Sigmoid colon (tissue), 7 donors: ENCODE data around the gene SPTLC2. TPM values are rescaled to one million over a fixed set of nuclear protein-coding genes. Genes with fewer than 3 reads are reported as not detected.

Experiments
- DNase-seq: peaks from one replicate; pipeline ENCODE4 v3.0.0-alpha.2; 2019
- H3K27ac ChIP-seq, 4 donors: fragments of 200-600 bp; sonication (generic); one replicate each; pipeline ENCODE4 v1.5.1; 2016 to 2019; ENCODE audit warnings: mild to moderate bottlenecking in 1 of 4
- H3K27me3 ChIP-seq, 3 donors: fragments of 200-600 bp; sonication (generic); one replicate each; pipeline ENCODE4 v1.5.1; 2019; ENCODE audit warnings: mild to moderate bottlenecking in 1 of 3
- H3K36me3 ChIP-seq, 4 donors: fragments of 200-600 bp; sonication (generic); one replicate each; pipeline ENCODE4 v1.5.1; 2016 to 2019
- H3K4me1 ChIP-seq, 4 donors: fragments of 200-600 bp; sonication (generic); one replicate each; pipeline ENCODE4 v1.5.1; 2017 to 2019
- H3K4me3 ChIP-seq, 4 donors: fragments of 200-600 bp; sonication (generic); one replicate each; pipeline ENCODE4 v1.5.1; 2017 to 2019; ENCODE audit warnings: mild to moderate bottlenecking in 2 of 4, moderate library complexity in 1 of 4
- H3K9me3 ChIP-seq, 4 donors: fragments of 200-600 bp in 3 of 4; sonication (generic) in 3 of 4; one replicate each; pipeline versions ENCODE4 v1.5.1 to v1.6.1; 2013 to 2019
- CTCF ChIP-seq, 4 experiments: fragments of 450-650 bp in 3 of 4; fragments of 200-600 bp in 1 of 4; IDR thresholded peaks; one replicate each; pipeline ENCODE4 v1.5.1; 2016 to 2019; ENCODE audit warnings: antibody characterized with exemption in 4 of 4, mild to moderate bottlenecking in 3 of 4, moderate library complexity in 2 of 4
- EP300 ChIP-seq, 4 donors: sonication (generic); formaldehyde crosslinking; IDR thresholded peaks; one replicate each; pipeline ENCODE4 v1.6.1; 2017; ENCODE audit warnings: antibody characterized with exemption in 4 of 4
- POLR2A ChIP-seq, 2 donors: fragments of 450-650 bp; IDR thresholded peaks; one replicate each; pipeline ENCODE4 v1.6.1; 2016; ENCODE audit warnings: antibody characterized with exemption in 2 of 2, mild to moderate bottlenecking in 2 of 2, moderate library complexity in 2 of 2
- POLR2AphosphoS5 ChIP-seq, 4 donors: sonication (generic); formaldehyde crosslinking; IDR thresholded peaks; one replicate each; pipeline ENCODE4 v1.6.1; 2017; ENCODE audit warnings: antibody characterized with exemption in 4 of 4
- WGBS, 2 donors: extraction: QIAGEN DNeasy Blood & Tissue Kit; methylation state at CpG; one replicate each; pipeline ENCODE4 v1.1.7; 2013; 5-methylcytosine and 5-hydroxymethylcytosine counted together
- intact Hi-C: fragments of 100-400 bp; cut with DNase I; formaldehyde crosslinking; loops from one replicate; pipeline ENCODE4 v1.15.1; 2023
- polyA plus RNA-seq, 3 donors: library from polyadenylated mRNA; stranded (reverse); fragments of 200-250 nt; gene quantifications; one replicate each; pipeline ENCODE4 v1.2.3, GENCODE V29; 2013
- total RNA-seq, 4 donors: library from RNA; depleted of rRNA; stranded (reverse); fragments of >200 nt; gene quantifications; one replicate each; pipeline ENCODE4 v1.1.0, GENCODE V29; 2016
- donor health status: healthy with polysubstance abuse.
- donor health status: Bipolar disorder and iron deficiency.
- donor health status: healthy.

SPTLC2 gene
- total and polyA plus RNA-seq, 7 donors, result 2.8 to 27.6 (median 14.6) TPM

DNA sequence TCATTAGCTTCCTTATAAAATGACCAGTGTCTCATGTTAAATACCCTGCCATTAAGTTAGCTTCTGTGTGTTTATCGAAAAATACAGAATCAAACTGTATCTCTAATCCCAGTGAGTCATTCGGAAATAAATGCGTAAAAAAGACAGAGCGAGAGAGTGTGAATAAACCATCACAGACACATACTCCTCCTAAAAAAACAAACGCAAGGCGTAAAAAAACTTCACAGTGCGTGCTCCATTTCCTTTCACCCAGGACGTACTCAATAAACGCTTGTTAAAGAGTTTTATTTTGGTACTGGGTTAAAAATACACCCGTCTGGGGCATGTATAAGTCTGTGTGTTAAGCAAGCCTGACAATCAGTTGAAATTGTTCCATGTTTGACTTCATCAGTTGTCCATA is 59.0 kb downstream of the SPTLC2 start:
- intact Hi-C loops, result no loop called here
- no peak overlapping the region for H3K27ac ChIP-seq
- 86 to 89% methylated on average over 10 of the region's 10 CpGs for WGBS, 2 donors

DNA sequence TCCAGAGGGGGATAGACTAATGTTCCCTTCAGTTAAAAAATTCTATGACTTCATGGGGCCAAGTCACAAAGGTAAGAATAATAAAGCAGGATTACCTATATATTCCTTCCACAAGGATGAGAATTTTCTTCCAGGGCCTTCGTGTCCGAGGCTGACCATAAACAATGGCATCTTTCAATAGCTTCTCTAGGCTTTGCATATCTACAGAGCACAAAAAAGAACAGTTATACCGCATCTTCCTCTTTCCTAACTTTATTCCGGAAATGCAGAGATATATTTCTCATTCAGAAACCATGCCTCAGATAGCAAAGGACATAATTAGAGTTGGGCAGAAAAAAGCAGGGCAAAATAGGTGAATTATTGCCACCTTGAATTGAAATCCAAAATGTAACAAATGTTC is 59.5 kb downstream of the SPTLC2 start:
- Histone ChIP-seq H3K36me3 (peaks cover 0 to 72% (median 15%) of the 10 kb centered on the region in 4 donors), H3K27ac (no peak overlapping the region)
- 74 to 84% methylated on average over 4 of the region's 4 CpGs for WGBS, 2 donors

More for the DNA sequence above, 59.0 kb downstream of the SPTLC2 start:
- Histone ChIP-seq H3K36me3 (peaks cover 0 to 72% (median 14%) of the 10 kb centered on the region in 4 donors), H3K27me3 (no peaks in the 10 kb centered on the region), H3K9me3 (no peaks in the 10 kb centered on the region), H3K4me3 (no peak overlapping the region), H3K4me1 (no peaks in the 10 kb centered on the region)
- DNase-seq, result no peak
- no peak for TF ChIP-seq POLR2A (IDR thresholded peaks at IDR 0.05)
- no peak for TF ChIP-seq CTCF (IDR thresholded peaks at IDR 0.05)
- no peak for TF ChIP-seq POLR2AphosphoS5 (IDR thresholded peaks at IDR 0.05)
- TF ChIP-seq EP300 (IDR thresholded peaks at IDR 0.05), result no peak

GRCh38 chr14:77554816-77555599 is 61.4 kb downstream of the SPTLC2 start:
- intact Hi-C loops, result no loop called here
- no peak overlapping the region for H3K4me3 ChIP-seq
- WGBS, 2 donors, result 39 to 73% methylated on average over 9 of the region's 9 CpGs
- H3K27ac ChIP-seq, result peak overlapping the region in 3 of 4 donors; percentile 3 to 32 (median 9)
- no peak for DNase-seq
- TF ChIP-seq POLR2A (IDR thresholded peaks at IDR 0.05), result no peak
- no peak for TF ChIP-seq EP300 (IDR thresholded peaks at IDR 0.05)
- no peak for TF ChIP-seq CTCF (IDR thresholded peaks at IDR 0.05)
- no peak for TF ChIP-seq POLR2AphosphoS5 (IDR thresholded peaks at IDR 0.05)
- no peaks in the 10 kb centered on the region for H3K4me1 ChIP-seq
- H3K9me3 ChIP-seq, result no peaks in the 10 kb centered on the region
- peaks cover 0 to 59% (median 14%) of the 10 kb centered on the region in 4 donors for H3K36me3 ChIP-seq
- H3K27me3 ChIP-seq, result no peaks in the 10 kb centered on the region

More for the DNA sequence above, 59.5 kb downstream of the SPTLC2 start:
- no peaks in the 10 kb centered on the region for H3K9me3 ChIP-seq
- no peaks in the 10 kb centered on the region for H3K4me1 ChIP-seq
- no peak for DNase-seq
- H3K4me3 ChIP-seq, result no peak overlapping the region
- intact Hi-C loops, result no loop called here
- no peaks in the 10 kb centered on the region for H3K27me3 ChIP-seq
- TF ChIP-seq CTCF (IDR thresholded peaks at IDR 0.05), result no peak
- TF ChIP-seq EP300 (IDR thresholded peaks at IDR 0.05), result no peak
- no peak for TF ChIP-seq POLR2AphosphoS5 (IDR thresholded peaks at IDR 0.05)
- TF ChIP-seq POLR2A (IDR thresholded peaks at IDR 0.05), result no peak

GRCh38 chr14:77554207-77554606 is 62.2 kb downstream of the SPTLC2 start:
- Histone ChIP-seq H3K4me3 (no peak overlapping the region), H3K4me1 (no peaks in the 10 kb centered on the region), H3K9me3 (no peaks in the 10 kb centered on the region), H3K27me3 (no peaks in the 10 kb centered on the region), H3K36me3 (peaks cover 0 to 61% (median 14%) of the 10 kb centered on the region in 4 donors), H3K27ac (peak overlapping the region in 2 of 4 donors; percentile 8 to 9)
- intact Hi-C loops, result no loop called here
- no peak for DNase-seq
- TF ChIP-seq POLR2A (IDR thresholded peaks at IDR 0.05) (no peak), POLR2AphosphoS5 (IDR thresholded peaks at IDR 0.05) (no peak), EP300 (IDR thresholded peaks at IDR 0.05) (no peak), CTCF (IDR thresholded peaks at IDR 0.05) (no peak)
- 57 to 68% methylated on average over 5 of the region's 5 CpGs for WGBS, 2 donors
